ENCODE measurements around the gene RTN4RL2. TPM values are rescaled to one million over a fixed set of nuclear protein-coding genes. Genes with fewer than 3 reads are reported as not detected.

The RTN4RL2 gene
- total RNA-seq, 3 donors from 2014 or later (not counting 1 experiment from before 2014, with no cell fraction given): 0.38 to 0.61 (median 0.48) TPM

- no peak for TF ChIP-seq CTCF (IDR thresholded peaks at IDR 0.05)
These were observed 7.9 kb downstream of the RTN4RL2 start for GRCh38 chr11:57468276-57468675.

GRCh38 chr11:57469268-57469667 lies 8.9 kb downstream of the RTN4RL2 start:
- ATAC-seq (no peak), DNase-seq (no peak)
- Mint-ChIP-seq H3K4me1 (peaks cover 13 to 14% of the 10 kb centered on the region in 2 donors), H3K27me3 (ENCODE audit: low read depth in 2 of 2) (peaks cover 0 to 4% of the 10 kb centered on the region in 2 donors), H3K36me3 (no peaks in the 10 kb centered on the region), H3K9me3 (no peaks in the 10 kb centered on the region), H3K27ac (no peak overlapping the region), H3K4me3 (no peak overlapping the region)
- WGBS (ENCODE audit: insufficient coverage): 92% methylated on average over 4 of the region's 5 CpGs
- Histone ChIP-seq H3K27me3 (ENCODE audit: control insufficient read depth, insufficient read depth, low read length) (no peaks in the 10 kb centered on the region), H3K36me3 (ENCODE audit: control insufficient read depth, insufficient read depth, low read length) (no peaks in the 10 kb centered on the region), H3K27ac (ENCODE audit: low read length) (no peak overlapping the region), H3K4me3 (ENCODE audit: low read length) (no peak overlapping the region), H3K9me3 (ENCODE audit: control insufficient read depth, insufficient read depth, low read length) (no peaks in the 10 kb centered on the region), H3K4me1 (ENCODE audit: control insufficient read depth, insufficient read depth, low read length) (peaks cover 11% of the 10 kb centered on the region)
- no peak for TF ChIP-seq CTCF (IDR thresholded peaks at IDR 0.05)
- intact Hi-C loops (cut with micrococcal nuclease): no loop called here

More at GRCh38 chr11:57468276-57468675, 7.9 kb downstream of the RTN4RL2 start:
- DNase-seq (no peak), ATAC-seq (no peak)
- Histone ChIP-seq H3K4me3 (ENCODE audit: low read length) (no peak overlapping the region), H3K27me3 (ENCODE audit: control insufficient read depth, insufficient read depth, low read length) (no peaks in the 10 kb centered on the region), H3K9me3 (ENCODE audit: control insufficient read depth, insufficient read depth, low read length) (no peaks in the 10 kb centered on the region), H3K27ac (ENCODE audit: low read length) (no peak overlapping the region), H3K36me3 (ENCODE audit: control insufficient read depth, insufficient read depth, low read length) (no peaks in the 10 kb centered on the region), H3K4me1 (ENCODE audit: control insufficient read depth, insufficient read depth, low read length) (peaks cover 6% of the 10 kb centered on the region)
- H3K9me3 Mint-ChIP-seq: no peaks in the 10 kb centered on the region
- WGBS (ENCODE audit: insufficient coverage): 94% methylated on average over 4 of the region's 4 CpGs
- intact Hi-C loops (cut with micrococcal nuclease): no loop called here
- H3K4me1 Mint-ChIP-seq: peaks cover 5 to 6% of the 10 kb centered on the region in 2 donors
- H3K27me3 Mint-ChIP-seq (ENCODE audit: low read depth in 2 of 2): peaks cover 0 to 4% of the 10 kb centered on the region in 2 donors
- H3K27ac Mint-ChIP-seq: no peak overlapping the region
- no peaks in the 10 kb centered on the region for H3K36me3 Mint-ChIP-seq
- no peak overlapping the region for H3K4me3 Mint-ChIP-seq

GRCh38 chr11:57471496-57471895 lies 11.2 kb downstream of the RTN4RL2 start:
- WGBS (ENCODE audit: insufficient coverage): 98% methylated on average over 3 of the region's 3 CpGs

More at GRCh38 chr11:57471496-57471895, 11.2 kb downstream of the RTN4RL2 start:
- DNase-seq (no peak), ATAC-seq (no peak)
- Histone ChIP-seq H3K4me3 (ENCODE audit: low read length) (no peak overlapping the region), H3K27ac (ENCODE audit: low read length) (no peak overlapping the region), H3K27me3 (ENCODE audit: control insufficient read depth, insufficient read depth, low read length) (no peaks in the 10 kb centered on the region), H3K9me3 (ENCODE audit: control insufficient read depth, insufficient read depth, low read length) (no peaks in the 10 kb centered on the region), H3K4me1 (ENCODE audit: control insufficient read depth, insufficient read depth, low read length) (peaks cover 30% of the 10 kb centered on the region), H3K36me3 (ENCODE audit: control insufficient read depth, insufficient read depth, low read length) (no peaks in the 10 kb centered on the region)
- Mint-ChIP-seq H3K4me3 (no peak overlapping the region), H3K4me1 (peaks cover 24 to 36% of the 10 kb centered on the region in 2 donors), H3K9me3 (no peaks in the 10 kb centered on the region), H3K36me3 (no peaks in the 10 kb centered on the region), H3K27me3 (ENCODE audit: low read depth in 2 of 2) (peaks cover 0 to 4% of the 10 kb centered on the region in 2 donors), H3K27ac (no peak overlapping the region)
- TF ChIP-seq CTCF (IDR thresholded peaks at IDR 0.05): no peak
- intact Hi-C loops (cut with micrococcal nuclease): no loop called here

All from natural killer cell (primary cell).